Choroid plexus epithelial cell (primary cell): Measurements from ENCODE around the gene ZSWIM1.
"Not testable (repeated sequence)": the region's sequence is repeated elsewhere in the genome, so short reads cannot be mapped to it uniquely, and the experiment has no call there.

Source experiments
- DNase-seq: peaks from one replicate; pipeline ENCODE4 v3.0.0-alpha.2; 2010; ENCODE audit warnings: low read depth
- H3K4me3 ChIP-seq: 2 replicates; pipeline ENCODE4 v1.5.1; 2011; ENCODE audit warnings: low read depth, mild to moderate bottlenecking, control low read depth, low read length, moderate library complexity
- TF ChIP-seq, protein P1 (sequence below): conservative IDR thresholded peaks from 2 replicates; pipeline ENCODE4 v1.5.1; 2011; ENCODE audit warnings: low read depth, mild to moderate bottlenecking, control low read depth, inconsistent platforms, low read length, moderate library complexity

ZSWIM1 gene

GRCh38 chr20:45924391-45925261 lies 43.6 kb downstream of the ZSWIM1 start:
- peak overlapping the region; percentile 13 for H3K4me3 ChIP-seq
- peak; percentile 82 for DNase-seq
- TF ChIP-seq, protein P1, sequence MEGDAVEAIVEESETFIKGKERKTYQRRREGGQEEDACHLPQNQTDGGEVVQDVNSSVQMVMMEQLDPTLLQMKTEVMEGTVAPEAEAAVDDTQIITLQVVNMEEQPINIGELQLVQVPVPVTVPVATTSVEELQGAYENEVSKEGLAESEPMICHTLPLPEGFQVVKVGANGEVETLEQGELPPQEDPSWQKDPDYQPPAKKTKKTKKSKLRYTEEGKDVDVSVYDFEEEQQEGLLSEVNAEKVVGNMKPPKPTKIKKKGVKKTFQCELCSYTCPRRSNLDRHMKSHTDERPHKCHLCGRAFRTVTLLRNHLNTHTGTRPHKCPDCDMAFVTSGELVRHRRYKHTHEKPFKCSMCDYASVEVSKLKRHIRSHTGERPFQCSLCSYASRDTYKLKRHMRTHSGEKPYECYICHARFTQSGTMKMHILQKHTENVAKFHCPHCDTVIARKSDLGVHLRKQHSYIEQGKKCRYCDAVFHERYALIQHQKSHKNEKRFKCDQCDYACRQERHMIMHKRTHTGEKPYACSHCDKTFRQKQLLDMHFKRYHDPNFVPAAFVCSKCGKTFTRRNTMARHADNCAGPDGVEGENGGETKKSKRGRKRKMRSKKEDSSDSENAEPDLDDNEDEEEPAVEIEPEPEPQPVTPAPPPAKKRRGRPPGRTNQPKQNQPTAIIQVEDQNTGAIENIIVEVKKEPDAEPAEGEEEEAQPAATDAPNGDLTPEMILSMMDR: no peak

DNA sequence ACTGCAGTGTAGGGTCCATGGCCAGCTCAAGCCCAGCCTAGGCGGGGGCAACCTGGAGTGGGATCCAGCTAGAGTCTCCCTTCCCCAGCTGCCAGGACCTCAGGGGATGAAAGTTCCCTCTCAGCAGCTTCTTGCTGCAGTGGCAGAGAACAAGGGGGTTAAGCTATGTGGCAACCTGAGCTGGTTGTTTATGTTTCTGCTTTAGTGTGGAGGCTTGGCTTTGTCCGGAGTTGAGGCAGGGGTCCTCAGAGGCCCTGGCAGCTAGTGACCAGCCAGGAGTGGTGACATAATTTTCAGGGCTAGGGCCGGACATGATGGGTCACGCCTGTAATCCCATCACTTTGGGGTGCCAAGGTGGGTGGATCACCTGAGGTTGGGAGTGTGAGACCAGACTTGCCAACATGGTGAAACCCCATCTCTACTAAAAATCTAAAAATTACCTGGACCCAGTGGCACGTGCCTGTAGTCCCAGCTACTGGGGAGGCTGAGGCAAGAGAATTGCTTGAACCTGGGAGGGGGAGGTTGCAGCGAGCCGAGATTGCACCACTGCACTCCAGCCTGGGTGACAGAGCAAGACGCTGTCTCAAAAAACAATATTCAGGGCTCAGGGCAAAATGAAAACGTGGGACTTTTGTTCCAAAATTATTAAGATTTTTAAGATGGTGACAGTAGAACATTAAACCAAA lies 44.9 kb downstream of the ZSWIM1 start:
- TF ChIP-seq, protein P1: no peak
- no peak for DNase-seq
- no peak overlapping the region for H3K4me3 ChIP-seq

DNA sequence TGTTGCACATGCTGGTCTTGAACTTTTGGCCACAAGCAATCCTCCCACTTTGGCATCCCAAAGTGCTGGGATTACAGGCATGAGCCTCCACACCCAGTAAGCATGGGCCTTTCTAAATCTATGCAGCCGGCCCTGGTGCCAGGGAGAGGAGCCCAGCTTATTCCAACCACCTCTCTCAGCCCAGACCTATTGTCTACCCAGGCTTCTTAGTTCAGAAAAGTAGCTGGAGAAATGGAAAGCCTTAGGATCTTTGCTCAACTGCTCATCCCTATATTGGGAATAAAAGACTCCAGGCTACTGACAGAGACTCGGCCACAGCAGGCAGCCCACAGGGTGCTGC lies 45.7 kb downstream of the ZSWIM1 start:
- H3K4me3 ChIP-seq: no peak overlapping the region
- no peak for DNase-seq
- TF ChIP-seq, protein P1: no peak

DNA sequence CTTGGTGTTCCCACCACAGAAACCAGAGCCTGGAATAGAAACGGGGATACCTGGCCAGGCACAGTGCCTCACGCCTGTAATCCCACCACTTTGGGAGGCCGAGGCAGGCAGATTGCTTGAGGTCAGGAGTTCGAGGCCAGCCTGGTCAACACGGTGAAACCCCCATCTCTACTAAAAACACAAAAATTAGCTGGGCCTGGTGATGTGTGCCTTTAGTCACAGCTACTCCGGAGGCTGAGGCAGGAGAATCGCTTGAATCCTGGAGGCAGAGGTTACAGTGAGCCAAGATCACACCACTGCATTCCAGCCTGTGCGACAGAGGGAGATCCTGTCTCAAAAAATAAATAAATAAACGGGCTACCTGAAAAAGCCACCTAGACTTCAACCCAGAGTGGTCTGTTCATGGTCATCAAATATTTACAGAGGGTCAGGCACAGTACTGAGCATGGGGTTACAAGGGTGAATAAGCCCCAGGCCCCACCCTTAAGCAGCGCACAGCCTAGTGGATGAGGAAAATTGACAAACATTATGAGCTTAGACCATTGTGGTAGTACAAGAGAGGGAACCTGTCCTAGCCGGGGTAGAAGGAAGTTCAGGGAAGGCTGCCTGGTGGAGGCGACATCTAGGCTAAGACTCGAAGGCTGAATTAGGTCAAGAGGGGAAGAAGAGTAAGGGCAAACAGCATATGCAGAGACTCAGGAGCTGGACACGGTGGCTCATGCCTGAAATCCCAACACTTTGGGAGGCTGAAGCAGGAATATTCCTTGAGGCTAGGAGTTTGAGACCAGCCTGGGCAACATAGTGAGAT lies 46.2 kb downstream of the ZSWIM1 start:
- no peak overlapping the region for H3K4me3 ChIP-seq
- TF ChIP-seq, protein P1: no peak
- DNase-seq: no peak

DNA sequence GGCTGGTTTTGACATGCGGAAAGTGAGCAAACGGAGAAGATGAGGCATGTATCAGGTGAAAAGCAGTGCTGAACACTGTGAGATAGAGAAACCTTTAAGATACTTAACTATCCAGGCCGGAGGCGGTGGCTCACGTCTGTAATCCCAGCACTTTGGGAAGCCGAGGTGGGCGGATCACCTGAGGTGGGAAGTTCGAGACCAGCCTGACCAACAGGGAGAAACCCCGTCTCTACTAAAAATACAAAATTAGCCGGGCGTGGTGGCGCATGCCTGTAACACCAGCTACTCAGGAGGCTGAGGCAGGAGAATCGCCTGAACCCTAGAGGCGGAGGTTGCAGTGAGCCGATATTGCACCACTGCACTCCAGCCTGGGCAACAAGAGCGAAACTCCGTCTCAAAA lies 50.7 kb downstream of the ZSWIM1 start:
- DNase-seq, H3K4me3 ChIP-seq: not testable (repeated sequence)

DNA sequence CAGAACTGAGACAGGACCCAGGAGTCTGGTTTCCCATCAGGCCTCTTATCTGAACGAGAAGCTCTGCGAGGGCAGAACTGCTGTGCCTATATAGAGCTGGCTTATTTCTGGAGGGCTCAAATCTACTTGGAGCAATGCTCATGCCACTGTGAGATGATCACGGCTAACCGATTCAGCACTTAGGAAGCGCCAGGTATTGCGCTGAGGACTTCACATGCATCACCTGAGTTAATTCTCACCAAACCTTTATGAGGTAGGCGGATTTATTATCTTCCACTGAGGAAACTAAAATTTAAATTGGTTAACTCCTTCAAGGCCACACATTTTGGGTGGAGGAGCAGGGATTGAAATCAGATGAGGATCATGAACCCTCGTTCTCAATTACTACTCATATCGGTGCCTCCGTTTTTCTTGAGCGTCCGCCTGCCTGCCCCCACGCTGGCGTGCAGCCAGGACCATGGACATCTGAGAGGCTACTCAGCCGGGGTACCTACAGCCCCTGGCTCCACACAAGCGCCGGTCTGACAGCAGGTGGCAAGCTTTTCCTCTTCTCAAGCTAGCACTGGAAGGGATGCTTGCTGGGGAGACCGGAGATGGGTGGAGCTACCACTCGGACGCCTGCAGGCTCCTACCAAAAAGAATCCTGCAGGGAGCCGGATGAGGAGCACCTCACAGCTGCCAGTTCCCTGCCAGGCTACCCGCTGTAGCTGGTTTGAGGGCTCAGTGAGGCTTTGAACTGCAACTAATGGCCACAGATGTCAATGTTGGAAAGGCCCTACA lies 52.4 kb downstream of the ZSWIM1 start:
- DNase-seq: peak; percentile 89
- H3K4me3 ChIP-seq: peak overlapping the region; percentile 98
- TF ChIP-seq, protein P1: peak; percentile 56
